Measurements from ENCODE around the gene PTBP3.
"Not testable (repeated sequence)": the region's sequence is repeated elsewhere in the genome, so short reads cannot be mapped to it uniquely, and the experiment has no call there.

The PTBP3 gene, protein sequence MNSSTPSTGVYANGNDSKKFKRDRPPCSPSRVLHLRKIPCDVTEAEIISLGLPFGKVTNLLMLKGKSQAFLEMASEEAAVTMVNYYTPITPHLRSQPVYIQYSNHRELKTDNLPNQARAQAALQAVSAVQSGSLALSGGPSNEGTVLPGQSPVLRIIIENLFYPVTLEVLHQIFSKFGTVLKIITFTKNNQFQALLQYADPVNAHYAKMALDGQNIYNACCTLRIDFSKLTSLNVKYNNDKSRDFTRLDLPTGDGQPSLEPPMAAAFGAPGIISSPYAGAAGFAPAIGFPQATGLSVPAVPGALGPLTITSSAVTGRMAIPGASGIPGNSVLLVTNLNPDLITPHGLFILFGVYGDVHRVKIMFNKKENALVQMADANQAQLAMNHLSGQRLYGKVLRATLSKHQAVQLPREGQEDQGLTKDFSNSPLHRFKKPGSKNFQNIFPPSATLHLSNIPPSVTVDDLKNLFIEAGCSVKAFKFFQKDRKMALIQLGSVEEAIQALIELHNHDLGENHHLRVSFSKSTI

DNA sequence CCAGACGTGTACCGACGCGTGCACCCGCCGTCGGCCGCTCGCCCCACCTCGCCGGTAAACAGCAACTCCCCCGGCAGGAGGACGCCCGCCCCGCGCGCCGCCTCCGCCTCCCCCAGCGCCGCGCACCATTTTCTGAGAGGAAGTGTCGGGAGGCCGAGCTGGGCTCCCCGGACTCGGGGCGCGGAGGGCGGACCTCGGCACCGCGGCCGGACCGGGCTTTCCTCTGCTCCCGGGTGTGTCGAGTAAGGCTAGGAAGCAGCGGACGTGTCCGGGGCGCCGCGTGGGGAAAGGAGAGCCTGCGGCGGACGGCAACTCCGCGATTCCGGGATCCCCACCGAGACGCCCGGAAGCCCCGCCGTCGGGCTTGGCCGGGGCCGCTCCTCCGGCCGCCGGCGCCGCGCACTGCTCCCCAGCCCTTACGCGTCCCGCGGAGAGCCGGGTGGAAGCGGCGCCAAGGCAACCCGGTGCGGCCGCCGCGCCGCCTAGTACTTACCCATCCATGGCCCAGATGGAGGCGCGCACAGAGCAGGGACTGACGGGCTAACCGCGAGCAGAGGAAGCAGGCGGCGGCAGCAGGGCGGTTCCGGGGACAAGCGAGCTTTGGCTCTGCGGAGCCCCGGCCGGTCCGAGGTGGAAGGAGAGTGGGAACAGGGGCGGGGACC, at the start of gene PTBP3:
PTBP3 (minus strand) TSS at position 643 of the 662 bp plus-strand sequence. CDS start 35,754 bp downstream, outside the sequence.
- DNase-seq, result peak; percentile 72

DNA sequence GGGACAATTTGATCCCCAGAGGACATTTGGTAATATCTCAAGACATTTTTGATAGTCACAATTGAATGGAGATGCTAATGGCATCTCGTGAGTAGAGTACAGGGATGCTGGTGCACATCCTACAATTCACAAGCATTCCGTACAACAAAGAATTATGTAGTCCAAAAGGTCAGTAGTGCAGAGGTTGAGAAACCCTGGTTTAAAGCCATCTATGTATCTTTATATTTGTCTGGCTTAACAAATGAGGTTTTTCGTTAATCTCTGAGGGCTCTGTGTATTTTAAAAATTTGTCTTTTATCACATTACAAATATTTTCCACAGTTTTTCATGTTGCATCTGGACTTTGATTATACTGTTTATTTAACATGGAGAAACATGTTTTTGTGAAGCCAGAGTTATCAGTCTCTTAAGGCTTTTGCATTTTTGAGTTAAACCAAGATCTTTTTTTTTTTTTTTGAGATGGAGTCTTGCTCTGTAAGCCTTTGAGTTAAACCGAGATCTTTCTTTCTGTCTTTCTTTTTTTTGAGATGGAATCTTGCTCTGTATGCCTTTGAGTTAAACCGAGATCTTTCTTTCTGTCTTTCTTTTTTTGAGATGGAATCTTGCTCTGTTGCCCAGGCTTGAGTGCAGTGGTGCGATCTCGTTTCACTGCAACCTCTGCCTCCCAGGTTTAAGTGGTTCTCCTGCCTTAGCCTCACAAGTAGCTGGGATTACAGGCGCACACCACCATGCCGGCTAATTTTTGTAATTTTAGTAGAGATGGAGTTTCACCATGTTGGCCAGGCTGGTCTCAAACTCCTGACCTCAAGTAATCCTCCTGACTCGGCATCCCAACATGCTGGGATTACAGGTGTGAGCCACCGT, 49.3 kb upstream of the PTBP3 start:
- no peak for DNase-seq

GRCh38 chr9:112382066-112382465, 48.6 kb upstream of the PTBP3 start:
- no peak for DNase-seq

- no peak for DNase-seq
Observed at GRCh38 chr9:112380825-112381221, 47.4 kb upstream of the PTBP3 start.

- peak; percentile 43 for DNase-seq
Observed at GRCh38 chr9:112380102-112380824, 46.8 kb upstream of the PTBP3 start, which contains the start of gene HSDL2. Gene HSDL2 (plus strand): TSS chr9:112380108. CDS start chr9:112380164, 56 bp downstream.

DNA sequence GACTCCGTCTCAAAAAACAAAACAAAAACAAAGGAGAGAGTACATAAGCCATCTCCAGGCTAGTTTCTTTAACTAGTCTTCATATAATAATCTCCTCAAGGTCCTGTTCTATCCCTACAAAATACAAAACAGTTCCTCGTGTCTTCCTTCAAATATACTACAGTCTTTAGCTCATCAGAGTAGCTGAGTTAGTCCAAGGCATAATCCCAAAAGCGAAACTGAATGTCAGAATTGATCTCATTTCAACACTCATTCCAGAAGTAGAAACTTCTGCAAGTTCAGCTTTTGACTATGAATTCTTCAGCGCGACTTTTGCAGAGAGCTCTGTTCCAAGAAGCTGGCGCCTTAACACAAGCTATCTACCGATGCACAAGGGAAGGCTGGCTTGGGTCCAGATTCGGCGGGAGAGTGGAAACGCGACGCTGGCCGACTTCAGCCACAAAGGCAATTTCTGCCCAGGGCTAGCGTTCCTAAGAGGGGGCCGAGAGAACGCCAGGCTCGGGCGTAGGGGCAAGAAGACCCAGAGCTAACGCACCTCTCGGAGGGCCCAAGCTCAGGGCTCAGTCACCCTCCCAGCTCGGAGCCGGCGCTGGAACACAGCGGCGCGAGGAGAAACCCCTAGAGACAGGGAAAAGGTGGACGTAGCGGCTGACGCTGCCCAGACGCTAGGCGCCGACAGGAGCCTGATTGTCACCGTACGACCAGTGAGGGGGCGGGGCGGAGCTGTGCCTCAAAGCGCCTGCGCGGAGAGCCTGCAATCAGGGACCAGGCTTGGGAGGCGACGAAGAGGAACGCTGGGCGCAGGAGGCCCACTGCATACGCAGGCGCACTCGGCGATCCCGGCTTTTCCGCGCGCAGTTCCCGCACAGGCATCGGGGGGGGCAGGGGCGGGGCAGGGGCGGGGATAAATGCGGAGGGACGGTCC, 46.0 kb upstream of the PTBP3 start:
- DNase-seq, result peak; percentile 97

- DNase-seq, result no peak
Observed at GRCh38 chr9:112378328-112379176, 45.1 kb upstream of the PTBP3 start.

DNA sequence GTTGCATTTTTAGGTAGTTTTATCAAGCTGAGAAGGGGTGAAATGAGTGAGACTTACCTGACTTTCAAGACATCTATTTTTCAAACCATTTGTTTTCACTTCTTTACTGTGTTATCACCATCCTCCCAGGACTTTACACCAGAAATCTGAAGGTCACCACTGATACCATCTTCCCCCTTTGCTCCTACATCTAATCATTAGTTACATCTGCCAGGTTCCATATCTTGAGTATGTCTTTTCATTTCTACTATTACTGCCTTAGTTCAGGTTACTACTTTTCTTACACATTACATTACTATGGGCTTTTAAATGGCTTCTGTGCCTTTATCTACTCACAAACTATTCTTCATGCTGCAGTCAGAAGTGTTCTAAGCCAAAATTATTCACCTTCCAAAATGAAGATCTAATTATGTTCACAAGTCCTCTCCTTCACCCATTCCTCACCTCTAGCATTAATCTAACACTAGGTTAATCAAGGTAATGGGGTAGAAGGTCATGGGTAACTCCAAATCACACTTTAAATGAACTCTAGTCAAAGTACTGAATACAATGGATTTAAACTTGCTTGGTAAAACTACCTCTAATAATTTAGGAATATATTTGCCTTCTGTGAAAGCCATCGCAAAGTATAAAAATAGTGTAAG, 44.4 kb upstream of the PTBP3 start:
- DNase-seq, result no peak

DNA sequence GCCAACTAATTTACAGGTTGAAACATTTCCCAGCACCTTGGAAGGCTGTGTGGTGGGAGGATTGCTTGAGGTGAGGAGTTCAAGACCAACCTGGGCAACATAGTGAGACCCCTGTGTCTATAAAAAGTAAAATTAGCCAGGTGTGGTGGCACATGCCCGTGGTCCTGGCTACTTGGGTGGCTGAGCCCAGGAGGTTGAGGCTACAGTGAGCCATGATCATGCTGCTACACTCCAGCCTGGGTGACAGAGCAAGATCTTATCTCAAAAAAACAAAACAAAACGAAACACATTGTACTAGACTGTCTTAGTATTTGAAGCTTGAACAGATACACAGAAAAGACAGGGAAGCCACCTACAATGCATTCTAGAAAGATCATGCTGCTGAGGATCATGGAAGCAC, 43.7 kb upstream of the PTBP3 start:
- DNase-seq, result no peak

DNA sequence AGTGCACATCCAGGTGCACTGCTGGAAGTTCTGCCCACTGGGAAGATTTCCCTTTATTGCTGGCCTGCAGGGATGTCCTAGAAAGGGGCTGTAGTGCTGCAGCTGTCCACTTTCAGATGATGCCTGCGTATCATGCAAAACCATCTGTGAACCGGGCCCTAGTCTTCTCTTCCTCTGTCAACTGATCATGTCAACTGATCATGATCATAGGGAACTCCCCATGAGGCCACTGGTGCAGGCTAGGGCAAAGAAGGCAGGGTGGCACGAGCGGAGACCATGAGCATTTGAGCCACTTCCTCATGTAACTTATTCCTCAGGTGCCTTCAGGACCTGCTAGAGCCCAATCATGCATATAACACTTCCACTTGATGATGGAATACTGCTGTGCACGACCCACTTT, 41.9 kb upstream of the PTBP3 start:
- DNase-seq, result no peak

DNA sequence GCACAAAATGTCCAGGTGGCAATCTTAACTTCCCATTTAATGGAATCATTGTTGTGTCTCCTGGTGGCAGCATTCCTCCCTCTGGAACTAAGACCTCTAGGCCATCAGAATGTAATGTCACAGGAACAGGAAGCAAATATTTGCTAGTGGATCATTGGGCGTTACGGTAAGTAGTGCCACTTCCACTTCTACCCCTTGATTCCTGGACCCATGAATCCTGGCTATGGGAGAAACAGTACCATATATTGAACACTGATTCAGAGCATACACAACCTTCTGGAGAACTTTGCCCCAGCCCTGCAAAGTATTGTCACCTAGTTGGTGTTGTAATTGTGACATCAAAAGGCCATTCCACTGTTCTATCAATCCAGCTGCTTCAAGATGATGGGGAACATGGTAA, 40.8 kb upstream of the PTBP3 start:
- not testable (repeated sequence) for DNase-seq

- DNase-seq, result not testable (repeated sequence)
Observed at GRCh38 chr9:112373666-112374065, 40.2 kb upstream of the PTBP3 start.

GRCh38 chr9:112371060-112371459, 37.6 kb upstream of the PTBP3 start:
- no peak for DNase-seq

DNA sequence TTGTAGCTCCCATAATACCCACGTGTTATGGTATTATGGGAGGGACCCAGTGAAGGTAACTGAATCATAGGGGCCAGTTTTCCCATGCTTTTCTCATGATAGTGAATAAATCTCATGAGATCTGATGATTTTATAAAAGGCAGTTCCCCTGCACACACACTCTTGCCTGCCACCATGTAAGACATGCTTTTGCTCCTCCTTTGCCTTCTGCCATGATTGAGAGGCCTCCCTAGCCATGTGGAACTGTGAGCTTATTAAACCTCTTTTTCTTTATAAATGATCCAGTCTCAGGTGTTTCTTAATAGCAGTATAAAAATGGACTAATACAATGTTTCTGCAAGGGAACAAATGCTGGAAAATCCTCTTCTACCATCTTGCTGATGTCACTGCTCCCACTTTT, 36.4 kb upstream of the PTBP3 start:
- DNase-seq, result no peak

GRCh38 chr9:112367465-112367864, 34.0 kb upstream of the PTBP3 start:
- no peak for DNase-seq

GRCh38 chr9:112366591-112366990, 33.2 kb upstream of the PTBP3 start:
- no peak for DNase-seq

DNA sequence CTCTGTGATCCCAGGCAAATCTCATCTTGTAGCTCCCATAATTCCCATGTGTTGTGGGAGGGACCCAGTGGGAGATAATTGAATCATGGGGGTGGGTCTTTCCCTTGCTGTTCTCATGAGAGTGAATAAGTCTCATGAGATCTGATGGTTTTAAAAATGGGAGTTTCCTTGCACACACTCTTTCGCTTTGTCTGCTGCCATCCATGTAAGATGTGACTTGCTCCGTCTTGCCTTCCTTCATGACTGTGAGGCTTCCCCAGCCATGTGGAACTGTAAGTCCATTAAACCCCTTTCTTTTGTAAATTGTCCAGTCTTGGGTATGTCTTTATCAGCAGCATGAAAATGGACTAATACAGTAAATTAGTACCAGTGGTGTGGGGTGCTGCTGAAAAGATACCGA, 31.8 kb upstream of the PTBP3 start:
- not testable (repeated sequence) for DNase-seq

DNA sequence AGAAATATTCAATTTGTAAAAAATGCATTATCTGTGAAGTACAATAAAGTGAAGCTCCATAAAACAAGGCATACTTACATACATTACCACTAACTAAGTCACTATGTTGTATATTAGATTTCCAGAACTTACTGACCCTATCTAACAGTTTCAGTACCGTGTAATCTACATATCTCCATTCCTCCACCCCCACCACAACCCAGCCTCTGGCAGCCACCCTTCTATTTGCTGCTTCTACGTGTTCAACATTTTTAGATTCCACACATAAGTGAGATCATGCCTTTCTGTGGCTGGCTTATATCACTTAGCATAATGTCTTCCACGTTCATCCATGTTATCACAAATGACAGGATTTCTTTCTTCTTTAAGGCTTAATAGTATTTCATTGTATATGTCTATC, 31.3 kb upstream of the PTBP3 start:
- DNase-seq, result no peak

- peak; percentile 36 for DNase-seq
Observed at GRCh38 chr9:112361601-112362000, 28.2 kb upstream of the PTBP3 start.

All from NCI-H2171 treated with DMSO at 0.1 percent for 48 hours (cell line).